Neuronal stem cell (in vitro differentiated cells): ENCODE results near the gene PDZD2.

Source experiments
- DNase-seq: peaks from one replicate; pipeline ENCODE4 v3.0.0-alpha.2; 2013; ENCODE audit warnings: low spot score
- H2AFZ ChIP-seq: one replicate; pipeline ENCODE4 v1.6.1; 2013; ENCODE audit warnings: mild to moderate bottlenecking, low read length, inconsistent platforms
- H2AK5ac ChIP-seq: 2 replicates; pipeline ENCODE4 v1.6.1; 2013; ENCODE audit warnings: low read depth, mild to moderate bottlenecking, inconsistent platforms, low read length, moderate library complexity, mixed read lengths
- H2BK120ac ChIP-seq: 2 replicates; pipeline ENCODE4 v1.6.1; 2013; ENCODE audit warnings: low read depth, mild to moderate bottlenecking, inconsistent platforms, low read length, moderate library complexity, mixed read lengths
- H2BK12ac ChIP-seq: one replicate; pipeline ENCODE4 v1.6.1; 2013; ENCODE audit warnings: low read length, inconsistent platforms
- H2BK15ac ChIP-seq: 2 replicates; pipeline ENCODE4 v1.6.1; 2013; ENCODE audit warnings: mild to moderate bottlenecking, low read length, inconsistent platforms, mixed read lengths
- H2BK5ac ChIP-seq: one replicate; pipeline ENCODE4 v1.6.1; 2013; ENCODE audit warnings: inconsistent platforms, mild to moderate bottlenecking, low read length, moderate library complexity
- H3K14ac ChIP-seq: one replicate; pipeline ENCODE4 v1.6.1; 2013; ENCODE audit warnings: low read length, inconsistent platforms
- H3K18ac ChIP-seq: 2 replicates; pipeline ENCODE4 v1.6.1; 2013; ENCODE audit warnings: low read length, inconsistent platforms
- H3K23ac ChIP-seq: 2 replicates; pipeline ENCODE4 v1.6.1; 2013; ENCODE audit warnings: low read depth, mild to moderate bottlenecking, mixed read lengths, low read length, inconsistent platforms; ENCODE audit not compliant: poor library complexity
- H3K27ac ChIP-seq: replicated peaks from 3 replicates; pipeline ENCODE4 v1.5.1; 2013; ENCODE audit warnings: low read length, inconsistent platforms
- H3K27me3 ChIP-seq, 3 experiments: 2 replicates each; pipeline ENCODE4 v1.6.1; 2013; ENCODE audit warnings: low read length in 3 of 3, mild to moderate bottlenecking in 2 of 3, inconsistent platforms in 1 of 3, low read depth in 1 of 3, mixed read lengths in 1 of 3, moderate library complexity in 1 of 3; ENCODE audit not compliant: control insufficient read depth in 3 of 3, insufficient read depth in 3 of 3
- H3K36me3 ChIP-seq, 2 donors: replicated peaks in 1 of 2; 2 replicates each; pipeline ENCODE4 v1.6.1; 2013; ENCODE audit warnings: low read length in 2 of 2; ENCODE audit not compliant: control insufficient read depth in 2 of 2, insufficient read depth in 2 of 2
- H3K4ac ChIP-seq: 2 replicates; pipeline ENCODE4 v1.6.1; 2013; ENCODE audit warnings: inconsistent platforms, mild to moderate bottlenecking, low read length, moderate library complexity
- H3K4me1 ChIP-seq, 2 donors: 1 replicate in 1 of 2; 2 replicates in 1 of 2; pipeline ENCODE4 v1.6.1; 2013; ENCODE audit warnings: low read length in 2 of 2, low read depth in 1 of 2; ENCODE audit not compliant: control insufficient read depth in 2 of 2, insufficient read depth in 1 of 2
- H3K4me2 ChIP-seq: one replicate; pipeline ENCODE4 v1.6.1; 2013; ENCODE audit warnings: mild to moderate bottlenecking, low read length, inconsistent platforms; ENCODE audit not compliant: insufficient read depth, poor library complexity, severe bottlenecking
- H3K4me3 ChIP-seq, 2 donors: 2 replicates each; pipeline ENCODE4 v1.5.1; 2013; ENCODE audit warnings: low read length in 2 of 2, mild to moderate bottlenecking in 2 of 2, inconsistent platforms in 1 of 2, moderate library complexity in 1 of 2
- H3K79me1 ChIP-seq: one replicate; pipeline ENCODE4 v1.6.1; 2013; ENCODE audit warnings: low read depth, mild to moderate bottlenecking, inconsistent platforms, low read length, moderate library complexity
- H3K9ac ChIP-seq: one replicate; pipeline ENCODE4 v1.6.1; 2013; ENCODE audit warnings: mild to moderate bottlenecking, low read depth, low read length, inconsistent platforms; ENCODE audit not compliant: poor library complexity
- H3K9me3 ChIP-seq, 2 donors: replicated peaks in 1 of 2; 2 replicates each; pipeline versions ENCODE3 to v1.6.1; 2013; ENCODE audit warnings: low read length in 2 of 2, mild to moderate bottlenecking in 2 of 2, inconsistent platforms in 1 of 2, low read depth in 1 of 2, mixed read lengths in 1 of 2, moderate library complexity in 1 of 2; ENCODE audit not compliant: control insufficient read depth in 2 of 2, insufficient read depth in 1 of 2
- H4K8ac ChIP-seq: one replicate; pipeline ENCODE4 v1.6.1; 2013; ENCODE audit warnings: low read depth, mild to moderate bottlenecking, inconsistent platforms, low read length, moderate library complexity
- H4K91ac ChIP-seq: one replicate; pipeline ENCODE4 v1.6.1; 2013; ENCODE audit warnings: low read length, low read depth, mild to moderate bottlenecking, inconsistent platforms; ENCODE audit not compliant: poor library complexity
- WGBS, 2 donors: extraction: QIAGEN DNeasy Blood & Tissue Kit; methylation state at CpG; one replicate each; pipeline ENCODE4 v1.1.7; 2013; ENCODE audit warnings: missing lambda C conversion rate in 2 of 2, mixed read lengths in 1 of 2; ENCODE audit not compliant: insufficient read length in 2 of 2, insufficient replicate concordance in 1 of 2; ENCODE audit errors: extremely low coverage in 2 of 2; 5-methylcytosine and 5-hydroxymethylcytosine counted together

Gene PDZD2

DNA sequence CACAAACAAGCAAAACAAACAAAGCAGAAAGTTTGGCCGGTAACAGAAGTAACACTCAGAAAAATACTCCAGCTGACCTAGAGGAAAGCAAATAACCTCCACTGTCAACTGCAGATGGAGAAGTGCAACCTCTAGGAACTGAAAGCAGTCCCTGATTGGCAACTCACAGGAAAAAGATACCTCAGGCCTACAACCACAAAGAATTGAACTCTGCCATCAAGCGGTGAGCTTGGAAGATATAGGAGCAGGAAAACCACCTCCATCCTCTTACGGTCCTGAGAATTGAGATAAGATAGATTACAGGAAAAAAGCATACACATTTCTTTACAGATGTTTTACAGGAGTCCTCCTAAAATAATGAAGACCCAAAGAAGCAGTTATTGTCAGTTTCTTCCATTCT, 184.5 kb downstream of the PDZD2 start:
- no peak overlapping the region for H3K18ac ChIP-seq
- no peak overlapping the region for H3K4ac ChIP-seq
- H2BK120ac ChIP-seq = no peak overlapping the region
- H3K4me1 ChIP-seq = peaks cover 0 to 3% of the 10 kb centered on the region in 2 donors
- H3K36me3 ChIP-seq = no peaks in the 10 kb centered on the region
- no peak overlapping the region for H3K23ac ChIP-seq
- no peaks in the 10 kb centered on the region for H3K27me3 ChIP-seq
- H3K14ac ChIP-seq = no peak overlapping the region
- H2BK5ac ChIP-seq = no peak overlapping the region
- no peak overlapping the region for H3K4me2 ChIP-seq
- no peak overlapping the region for H4K91ac ChIP-seq
- peaks cover 2 to 4% of the 10 kb centered on the region in 2 donors for H3K9me3 ChIP-seq
- no peak overlapping the region for H2AK5ac ChIP-seq
- no peaks in the 10 kb centered on the region for H3K79me1 ChIP-seq
- H3K4me3 ChIP-seq = no peak overlapping the region
- WGBS, 2 donors = no CpG with 5 or more reads among the region's 3 CpGs
- H2BK15ac ChIP-seq = no peak overlapping the region
- no peak overlapping the region for H3K9ac ChIP-seq
- H2BK12ac ChIP-seq = no peak overlapping the region
- no peak overlapping the region for H3K27ac ChIP-seq
- H4K8ac ChIP-seq = no peak overlapping the region
- H2AFZ ChIP-seq = no peak overlapping the region
- DNase-seq = no peak

DNA sequence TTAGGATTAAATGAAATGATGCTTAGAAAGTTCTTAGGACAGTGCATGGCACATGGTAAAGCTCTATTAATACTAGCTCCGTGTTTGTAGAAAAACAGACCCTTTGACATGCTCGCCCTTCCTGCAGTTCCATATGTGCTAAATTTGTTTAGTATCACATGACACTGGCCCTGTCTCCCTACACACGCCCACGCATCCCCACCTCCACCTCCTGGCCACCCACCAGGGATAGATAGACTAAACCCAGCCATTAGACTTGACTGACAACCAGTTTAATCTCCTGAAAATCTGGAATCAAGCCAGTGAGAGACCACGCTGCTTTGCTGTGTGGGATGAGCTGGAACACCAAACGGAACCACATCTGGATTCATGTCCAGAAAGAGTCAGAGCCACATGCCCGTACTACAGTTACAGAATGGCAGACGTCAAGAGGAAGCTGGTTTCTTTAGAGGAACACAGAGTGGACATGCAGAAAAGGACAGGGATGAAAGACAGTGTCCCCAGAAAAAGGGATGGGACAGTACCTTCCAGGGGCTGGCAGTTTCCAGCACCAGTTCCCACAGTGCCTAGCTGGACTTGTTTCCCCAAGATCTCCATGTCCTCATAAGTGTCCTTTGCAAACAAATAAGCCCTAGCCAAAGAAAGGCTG, 186.1 kb downstream of the PDZD2 start:
- H3K79me1 ChIP-seq = no peaks in the 10 kb centered on the region
- no peak overlapping the region for H2BK120ac ChIP-seq
- H3K4me2 ChIP-seq = no peak overlapping the region
- H3K4ac ChIP-seq = no peak overlapping the region
- no peak overlapping the region for H3K27ac ChIP-seq
- H3K36me3 ChIP-seq = no peaks in the 10 kb centered on the region
- H3K27me3 ChIP-seq = no peaks in the 10 kb centered on the region
- no peak overlapping the region for H3K4me3 ChIP-seq
- H3K14ac ChIP-seq = no peak overlapping the region
- H3K23ac ChIP-seq = no peak overlapping the region
- no peak overlapping the region for H4K91ac ChIP-seq
- peak overlapping the region; percentile 55 for H2AFZ ChIP-seq
- H4K8ac ChIP-seq = no peak overlapping the region
- H2BK5ac ChIP-seq = no peak overlapping the region
- H2BK12ac ChIP-seq = no peak overlapping the region
- no peak overlapping the region for H3K9ac ChIP-seq
- H2AK5ac ChIP-seq = no peak overlapping the region
- H2BK15ac ChIP-seq = no peak overlapping the region
- WGBS, 2 donors = no CpG with 5 or more reads among the region's 8 CpGs
- H3K18ac ChIP-seq = no peak overlapping the region
- DNase-seq = no peak
- peaks cover 0 to 3% of the 10 kb centered on the region in 2 donors for H3K4me1 ChIP-seq
- H3K9me3 ChIP-seq = peaks cover 2 to 9% of the 10 kb centered on the region in 2 donors

DNA sequence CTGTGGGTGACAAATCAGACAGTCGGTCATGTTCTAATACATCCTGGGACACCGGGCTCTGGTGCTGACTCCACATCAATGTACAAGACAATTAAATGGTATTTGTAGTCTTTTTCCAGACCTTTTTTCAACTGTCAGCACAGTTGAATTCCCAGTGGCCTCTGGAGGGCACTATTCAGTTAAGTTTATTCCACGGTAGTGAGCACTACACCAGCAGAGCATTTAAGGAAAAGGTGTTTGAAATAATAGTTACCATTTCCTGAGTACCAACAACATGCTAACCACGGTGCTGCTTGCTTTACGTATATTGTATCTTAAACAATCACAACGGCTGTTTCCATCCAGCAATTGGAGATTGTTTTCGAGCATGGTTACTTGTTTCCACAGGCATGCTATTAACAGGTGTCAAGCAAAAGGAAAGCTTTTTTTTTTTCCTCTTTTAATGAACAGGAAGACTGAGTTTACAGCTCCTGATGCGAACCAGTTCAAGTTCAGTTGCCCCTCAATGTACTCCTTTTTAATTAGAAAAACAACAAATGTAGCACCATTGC, 186.7 kb downstream of the PDZD2 start:
- Histone ChIP-seq H3K9ac (no peak overlapping the region), H2BK5ac (no peak overlapping the region)
- WGBS, 2 donors = no CpG with 5 or more reads among the region's 8 CpGs

DNA sequence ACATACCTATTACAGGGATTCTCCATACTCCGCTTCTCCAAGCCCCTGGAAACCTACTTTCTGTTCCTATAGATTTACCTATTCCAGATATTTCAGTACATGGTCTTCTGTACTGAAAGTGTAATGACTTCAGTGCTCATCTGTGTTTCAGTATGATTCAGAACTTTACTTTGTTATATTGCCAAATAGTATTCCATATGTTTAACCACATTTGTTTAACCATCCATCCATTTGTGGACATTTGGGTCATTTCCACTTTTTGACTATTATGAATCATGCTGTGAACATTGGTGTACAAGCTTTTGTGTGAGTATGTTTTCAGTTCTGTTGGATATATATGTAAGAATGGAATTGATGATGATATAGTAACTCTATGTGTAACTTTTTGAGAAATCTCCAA, 188.9 kb downstream of the PDZD2 start:
- Histone ChIP-seq H3K27ac (no peak overlapping the region), H3K9ac (no peak overlapping the region), H3K79me1 (no peaks in the 10 kb centered on the region), H2BK120ac (no peak overlapping the region), H3K4me2 (no peak overlapping the region), H3K23ac (no peak overlapping the region), H2BK12ac (no peak overlapping the region), H2AFZ (no peak overlapping the region), H3K27me3 (no peaks in the 10 kb centered on the region), H4K91ac (no peak overlapping the region), H3K18ac (no peak overlapping the region), H3K4me1 (no peaks in the 10 kb centered on the region), H4K8ac (no peak overlapping the region), H3K14ac (no peak overlapping the region), H3K4me3 (no peak overlapping the region), H3K4ac (no peak overlapping the region), H2AK5ac (no peak overlapping the region), H2BK5ac (no peak overlapping the region), H2BK15ac (no peak overlapping the region), H3K36me3 (no peaks in the 10 kb centered on the region), H3K9me3 (peaks cover 2 to 9% of the 10 kb centered on the region in 2 donors)
- no peak for DNase-seq
- no CpG with 5 or more reads among the region's 1 CpG for WGBS, 2 donors

More for the DNA sequence above, 186.7 kb downstream of the PDZD2 start:
- no peak overlapping the region for H3K4ac ChIP-seq
- H2BK120ac ChIP-seq = no peak overlapping the region
- peak; percentile 29 for DNase-seq
- H3K27ac ChIP-seq = no peak overlapping the region
- no peaks in the 10 kb centered on the region for H3K4me1 ChIP-seq
- no peak overlapping the region for H3K4me3 ChIP-seq
- no peak overlapping the region for H3K4me2 ChIP-seq
- no peak overlapping the region for H4K91ac ChIP-seq
- no peak overlapping the region for H2BK15ac ChIP-seq
- no peaks in the 10 kb centered on the region for H3K79me1 ChIP-seq
- H2AK5ac ChIP-seq = no peak overlapping the region
- H3K14ac ChIP-seq = no peak overlapping the region
- H2BK12ac ChIP-seq = no peak overlapping the region
- no peak overlapping the region for H4K8ac ChIP-seq
- no peak overlapping the region for H3K23ac ChIP-seq
- H2AFZ ChIP-seq = peak overlapping the region; percentile 55
- peaks cover 2 to 9% of the 10 kb centered on the region in 2 donors for H3K9me3 ChIP-seq
- H3K36me3 ChIP-seq = no peaks in the 10 kb centered on the region
- no peaks in the 10 kb centered on the region for H3K27me3 ChIP-seq
- no peak overlapping the region for H3K18ac ChIP-seq
